ENCODE measurements around the gene MATCAP1.

- TF ChIP-seq CTCF (IDR thresholded peaks at IDR 0.05) (no peak), POLR2A (IDR thresholded peaks at IDR 0.05) (no peak)
These were observed 19.3 kb upstream of the MATCAP1 start for GRCh38 chr16:67202956-67203493.

Measured in heart left ventricle (tissue), 13 donors.